Ovary (tissue), 9 donors: Measurements from ENCODE around the gene CNEP1R1. TPM values are rescaled to one million over a fixed set of nuclear protein-coding genes. Genes with fewer than 3 reads are reported as not detected.

Experiments used
- DNase-seq, 5 donors: peaks; one replicate each; pipeline ENCODE4 v3.0.0-alpha.2; 2019 to 2020
- H3K27ac ChIP-seq, 2 donors: fragments of 200-600 bp; one replicate each; pipeline versions ENCODE4 v1.5.1 to v1.8.0; 2019 to 2022
- H3K27me3 ChIP-seq: fragments of 200-600 bp; one replicate; pipeline ENCODE4 v1.8.0; 2022
- H3K36me3 ChIP-seq: fragments of 200-600 bp; sonication (generic); one replicate; pipeline ENCODE4 v1.5.1; 2019
- H3K4me1 ChIP-seq: one replicate; pipeline ENCODE4 v1.8.1; 2013; ENCODE audit warnings: mild to moderate bottlenecking, moderate library complexity; ENCODE audit not compliant: insufficient read depth
- H3K4me3 ChIP-seq: fragments of 200-600 bp; sonication (generic); one replicate; pipeline ENCODE4 v1.5.1; 2017
- H3K9me3 ChIP-seq, 2 donors: fragments of 200-600 bp in 1 of 2; sonication (generic) in 1 of 2; one replicate each; pipeline versions ENCODE4 v1.5.1 to v1.8.1; 2013 to 2019; ENCODE audit warnings: mild to moderate bottlenecking in 1 of 2, moderate library complexity in 1 of 2
- EP300 ChIP-seq: sonication (generic); formaldehyde crosslinking; IDR thresholded peaks from one replicate; pipeline ENCODE4 v1.6.1; 2017; ENCODE audit warnings: antibody characterized with exemption
- POLR2A ChIP-seq: fragments of 450-650 bp; IDR thresholded peaks from one replicate; pipeline ENCODE4 v1.6.1; 2017; ENCODE audit warnings: antibody characterized with exemption, mild to moderate bottlenecking, moderate library complexity
- WGBS, 3 donors: extraction: QIAGEN DNeasy Blood & Tissue Kit in 1 of 3; methylation state at CpG; one replicate each; pipeline versions ENCODE4 v1.1.5 to v1.1.7; 2013 to 2017; 5-methylcytosine and 5-hydroxymethylcytosine counted together
- intact Hi-C, 4 donors: fragments of 100-400 bp; cut with DNase I; formaldehyde crosslinking; loops; one replicate each; pipeline versions ENCODE4 v1.11.0 to v1.15.1; 2022 to 2023
- polyA plus RNA-seq, 2 donors: library from polyadenylated mRNA; stranded (reverse); fragments of 200-250 nt in 1 of 2; fragments of 350-450 nt in 1 of 2; fragmentation: Illumina TruSeq in 1 of 2; extraction: RNeasy Lipid Tissue Mini Kit (QIAGEN cat#74804) in 1 of 2; gene quantifications; one replicate each; pipeline ENCODE4 v1.2.3, GENCODE V29; 2013 to 2014
- total RNA-seq, 7 donors: library from RNA; depleted of rRNA in 2 of 7; stranded (reverse); fragments of >200 nt in 2 of 7; fragmentation: NEBNext Ultra II Directional in 3 of 7; extraction: Animal tissue kit (Norgen Biotek cat#: 25700) in 3 of 7; gene quantifications; one replicate each; pipeline versions ENCODE4 v1.1.0 to v1.2.4, GENCODE V29; 2016 to 2023
- TF ChIP-seq, protein P1 (sequence below), 3 donors: fragments of 450-650 bp in 2 of 3; fragments of 200-600 bp in 1 of 3; IDR thresholded peaks; one replicate each; pipeline versions ENCODE4 v1.5.1 to v1.8.0; 2016 to 2022; ENCODE audit warnings: antibody characterized with exemption in 3 of 3, mild to moderate bottlenecking in 1 of 3
- donor health status: DM: no; HTN: no; CAD: no; lungs with moderate emphysema.
- donor health status: DM: no; HTN: no; CAD: no.
- donor health status: Bipolar disorder and iron deficiency.
- donor health status: DM: yes; HTN: yes; CAD: no.
- donor health status: DM: no; HTN: no; CAD: no.
- donor health status: DM: yes; HTN: yes; CAD: no.

CNEP1R1 gene
- total and polyA plus RNA-seq, 9 donors: 8.3 to 19.0 (median 13.3) TPM

GRCh38 chr16:50027829-50028228 lies 2.8 kb downstream of the CNEP1R1 start:
- 91 to 95% (median 95%) methylated on average over 5 of the region's 5 CpGs for WGBS, 3 donors
- H3K4me3 ChIP-seq: no peak overlapping the region
- no peak for DNase-seq

GRCh38 chr16:50035468-50035992 lies 10.5 kb downstream of the CNEP1R1 start:
- Histone ChIP-seq H3K27me3 (no peaks in the 10 kb centered on the region), H3K4me1 (no peaks in the 10 kb centered on the region), H3K36me3 (no peaks in the 10 kb centered on the region), H3K9me3 (no peaks in the 10 kb centered on the region), H3K27ac (no peak overlapping the region), H3K4me3 (no peak overlapping the region)
- TF ChIP-seq POLR2A (no peak), EP300 (no peak)
- TF ChIP-seq, protein P1, sequence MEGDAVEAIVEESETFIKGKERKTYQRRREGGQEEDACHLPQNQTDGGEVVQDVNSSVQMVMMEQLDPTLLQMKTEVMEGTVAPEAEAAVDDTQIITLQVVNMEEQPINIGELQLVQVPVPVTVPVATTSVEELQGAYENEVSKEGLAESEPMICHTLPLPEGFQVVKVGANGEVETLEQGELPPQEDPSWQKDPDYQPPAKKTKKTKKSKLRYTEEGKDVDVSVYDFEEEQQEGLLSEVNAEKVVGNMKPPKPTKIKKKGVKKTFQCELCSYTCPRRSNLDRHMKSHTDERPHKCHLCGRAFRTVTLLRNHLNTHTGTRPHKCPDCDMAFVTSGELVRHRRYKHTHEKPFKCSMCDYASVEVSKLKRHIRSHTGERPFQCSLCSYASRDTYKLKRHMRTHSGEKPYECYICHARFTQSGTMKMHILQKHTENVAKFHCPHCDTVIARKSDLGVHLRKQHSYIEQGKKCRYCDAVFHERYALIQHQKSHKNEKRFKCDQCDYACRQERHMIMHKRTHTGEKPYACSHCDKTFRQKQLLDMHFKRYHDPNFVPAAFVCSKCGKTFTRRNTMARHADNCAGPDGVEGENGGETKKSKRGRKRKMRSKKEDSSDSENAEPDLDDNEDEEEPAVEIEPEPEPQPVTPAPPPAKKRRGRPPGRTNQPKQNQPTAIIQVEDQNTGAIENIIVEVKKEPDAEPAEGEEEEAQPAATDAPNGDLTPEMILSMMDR (IDR thresholded peaks at IDR 0.05): no peak
- WGBS, 3 donors: 67 to 73% (median 69%) methylated on average over 3 of the region's 3 CpGs
- intact Hi-C loops: no loop called here
- DNase-seq: no peak

More at GRCh38 chr16:50027829-50028228, 2.8 kb downstream of the CNEP1R1 start:
- H3K9me3 ChIP-seq: no peaks in the 10 kb centered on the region
- intact Hi-C loops: loop anchor here in 2 of 4 donors (10.0 kb wide), 4 partner anchors 127 to 637 kb away; partner anchors contain the start of genes BRD7 (in 1 of the 2) and TENT4B (in 1 of the 2)
- no peaks in the 10 kb centered on the region for H3K27me3 ChIP-seq
- H3K4me1 ChIP-seq: peaks cover 4% of the 10 kb centered on the region
- no peak overlapping the region for H3K27ac ChIP-seq
- H3K36me3 ChIP-seq: no peaks in the 10 kb centered on the region
- TF ChIP-seq POLR2A: no peak
- TF ChIP-seq, protein P1 (IDR thresholded peaks at IDR 0.05): no peak
- TF ChIP-seq EP300: no peak

DNA sequence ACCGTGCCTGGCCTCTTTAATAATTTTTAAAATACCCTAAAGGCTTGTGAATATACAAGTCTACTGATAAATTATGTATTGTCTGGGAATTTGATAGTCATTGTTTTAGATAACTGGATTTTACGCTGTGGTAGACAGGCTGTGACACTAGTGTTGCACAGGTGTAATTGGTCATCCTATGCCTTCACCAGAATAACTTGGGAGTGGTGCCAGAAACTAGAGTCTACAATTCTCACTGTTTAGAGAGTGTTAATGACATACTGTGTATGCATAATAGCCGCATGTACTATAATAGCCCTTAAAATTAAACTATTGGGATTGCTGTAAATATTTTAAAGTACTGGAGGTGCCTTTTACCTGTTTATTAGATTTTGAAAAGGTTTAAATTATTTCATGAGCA lies 11.4 kb downstream of the CNEP1R1 start:
- intact Hi-C loops: no loop called here
- DNase-seq: no peak
- no peaks in the 10 kb centered on the region for H3K27me3 ChIP-seq
- H3K9me3 ChIP-seq: no peaks in the 10 kb centered on the region
- H3K4me3 ChIP-seq: no peak overlapping the region
- H3K36me3 ChIP-seq: no peaks in the 10 kb centered on the region
- TF ChIP-seq, protein P1 (IDR thresholded peaks at IDR 0.05): no peak
- TF ChIP-seq POLR2A: no peak
- no peak for TF ChIP-seq EP300
- no peak overlapping the region for H3K27ac ChIP-seq
- 90 to 93% (median 90%) methylated on average over 3 of the region's 3 CpGs for WGBS, 3 donors
- no peaks in the 10 kb centered on the region for H3K4me1 ChIP-seq

DNA sequence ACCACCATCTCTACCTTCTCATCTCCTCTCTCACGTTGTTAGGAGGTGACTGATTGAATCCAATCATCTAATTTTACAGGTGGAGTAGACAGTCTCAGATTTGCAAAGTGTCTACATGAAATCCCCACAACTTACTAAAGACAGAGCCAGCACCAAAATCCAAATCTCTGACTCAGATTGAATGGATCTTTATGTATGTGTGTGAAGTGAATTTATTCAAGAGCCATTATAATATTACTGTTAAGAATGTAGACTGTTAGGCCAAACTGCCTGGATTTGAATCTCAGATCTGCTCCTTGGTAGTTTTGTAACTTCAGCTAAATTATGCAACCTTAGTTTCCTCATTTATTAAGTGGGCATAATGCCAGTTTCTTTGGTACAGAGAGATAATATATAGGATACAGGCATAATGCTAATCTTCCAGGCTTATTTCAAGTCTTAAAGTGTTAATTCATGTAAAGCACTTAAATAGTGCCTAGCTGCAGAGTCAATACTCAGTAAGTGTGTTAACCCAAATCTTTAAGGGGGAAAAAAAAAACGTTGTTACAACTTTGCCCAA lies 12.7 kb downstream of the CNEP1R1 start:
- Histone ChIP-seq H3K4me1 (no peaks in the 10 kb centered on the region), H3K27me3 (no peaks in the 10 kb centered on the region), H3K36me3 (no peaks in the 10 kb centered on the region), H3K9me3 (no peaks in the 10 kb centered on the region), H3K27ac (no peak overlapping the region), H3K4me3 (no peak overlapping the region)
- DNase-seq: no peak
- 36 to 43% (median 38%) methylated on average over 2 of the region's 2 CpGs for WGBS, 3 donors
- TF ChIP-seq EP300 (no peak), POLR2A (no peak)
- TF ChIP-seq, protein P1 (IDR thresholded peaks at IDR 0.05): no peak
- intact Hi-C loops: no loop called here
